CD4-positive, alpha-beta T cell treated with Interleukin-10 for 1 hour (primary cell): ENCODE results near the gene XPO5.
"Not testable (repeated sequence)": the region's sequence is repeated elsewhere in the genome, so short reads cannot be mapped to it uniquely, and the experiment has no call there.

Experiments used
- DNase-seq: peaks from one replicate; pipeline ENCODE4 v3.0.0-alpha.2; 2020

The XPO5 gene

GRCh38 chr6:43575772-43576551 is at the start of gene XPO5, which contains the start of gene POLH:
TSS of gene XPO5 (minus strand) at chr6:43576038. CDS start at chr6:43575864, 174 bp downstream.
TSS of gene POLH (plus strand) at chr6:43576185. CDS start at chr6:43582320, 6,135 bp downstream.
- peak; percentile 92 for DNase-seq

- DNase-seq, result no peak
Observed at GRCh38 chr6:43625393-43625992, 49.7 kb upstream of the XPO5 start.

GRCh38 chr6:43624786-43625288 is 49.0 kb upstream of the XPO5 start:
- DNase-seq, result no peak

- no peak for DNase-seq
Observed at GRCh38 chr6:43623880-43624785, 48.3 kb upstream of the XPO5 start.

- no peak for DNase-seq
Observed at GRCh38 chr6:43622541-43622940, 46.7 kb upstream of the XPO5 start.

- DNase-seq, result no peak
Observed at GRCh38 chr6:43621836-43622180, 46.0 kb upstream of the XPO5 start.

GRCh38 chr6:43621078-43621835 is 45.4 kb upstream of the XPO5 start:
- no peak for DNase-seq

GRCh38 chr6:43616725-43617472 is 41.1 kb upstream of the XPO5 start:
- no peak for DNase-seq

- no peak for DNase-seq
Observed at GRCh38 chr6:43614396-43614730, 38.5 kb upstream of the XPO5 start.

- no peak for DNase-seq
Observed at GRCh38 chr6:43613721-43614395, 38.0 kb upstream of the XPO5 start.

GRCh38 chr6:43610431-43610830 is 34.6 kb upstream of the XPO5 start:
- no peak for DNase-seq

- no peak for DNase-seq
Observed at GRCh38 chr6:43609402-43609801, 33.6 kb upstream of the XPO5 start.

GRCh38 chr6:43608807-43609206 is 33.0 kb upstream of the XPO5 start:
- DNase-seq, result no peak

GRCh38 chr6:43608310-43608763 is 32.5 kb upstream of the XPO5 start:
- DNase-seq, result peak; percentile 61

- no peak for DNase-seq
Observed at GRCh38 chr6:43606019-43606418, 30.2 kb upstream of the XPO5 start.

GRCh38 chr6:43604174-43604573 is 28.3 kb upstream of the XPO5 start:
- no peak for DNase-seq

- no peak for DNase-seq
Observed at GRCh38 chr6:43600595-43600994, 24.8 kb upstream of the XPO5 start.

- DNase-seq, result no peak
Observed at GRCh38 chr6:43593938-43594337, 18.1 kb upstream of the XPO5 start.

- DNase-seq, result not testable (repeated sequence)
Observed at GRCh38 chr6:43589564-43589963, 13.7 kb upstream of the XPO5 start.

- no peak for DNase-seq
Observed at GRCh38 chr6:43588194-43588593, 12.4 kb upstream of the XPO5 start.

- peak; percentile 37 for DNase-seq
Observed at GRCh38 chr6:43584892-43585570, 9.2 kb upstream of the XPO5 start.
